Panc1 (cell line): ENCODE measurements around the gene SLITRK2.

Experiments used
- CTCF ChIP-seq: fragments of 450-650 bp; IDR thresholded peaks from 2 replicates; pipeline ENCODE4 v1.5.1; 2017; ENCODE audit warnings: mild to moderate bottlenecking
- POLR2AphosphoS5 ChIP-seq: IDR thresholded peaks from 2 replicates; pipeline ENCODE4 v1.6.1; 2012; ENCODE audit warnings: mild to moderate bottlenecking, low read depth, low read length, moderate library complexity

GRCh38 chrX:145840531-145840930, 22.9 kb downstream of the SLITRK2 start:
- TF ChIP-seq CTCF (no peak), POLR2AphosphoS5 (no peak)
